ENCODE results near the gene DNAJC1. TPM values are rescaled to one million over a fixed set of nuclear protein-coding genes. Genes with fewer than 3 reads are reported as not detected.

Gene DNAJC1
- total RNA-seq, 3 donors from 2014 or later = 63.7 to 93.0 (median 92.1) TPM

- DNase-seq (ENCODE audit: low spot score in 2 of 2) = no peak
- intact Hi-C loops (cut with DNase I; ENCODE audit: low total_unique reads) = loop anchor here (10.0 kb wide), 1 partner anchor 830 kb away; no protein-coding TSS in a partner anchor
These were observed 249.0 kb downstream of the DNAJC1 start for GRCh38 chr10:21754410-21755011.

DNA sequence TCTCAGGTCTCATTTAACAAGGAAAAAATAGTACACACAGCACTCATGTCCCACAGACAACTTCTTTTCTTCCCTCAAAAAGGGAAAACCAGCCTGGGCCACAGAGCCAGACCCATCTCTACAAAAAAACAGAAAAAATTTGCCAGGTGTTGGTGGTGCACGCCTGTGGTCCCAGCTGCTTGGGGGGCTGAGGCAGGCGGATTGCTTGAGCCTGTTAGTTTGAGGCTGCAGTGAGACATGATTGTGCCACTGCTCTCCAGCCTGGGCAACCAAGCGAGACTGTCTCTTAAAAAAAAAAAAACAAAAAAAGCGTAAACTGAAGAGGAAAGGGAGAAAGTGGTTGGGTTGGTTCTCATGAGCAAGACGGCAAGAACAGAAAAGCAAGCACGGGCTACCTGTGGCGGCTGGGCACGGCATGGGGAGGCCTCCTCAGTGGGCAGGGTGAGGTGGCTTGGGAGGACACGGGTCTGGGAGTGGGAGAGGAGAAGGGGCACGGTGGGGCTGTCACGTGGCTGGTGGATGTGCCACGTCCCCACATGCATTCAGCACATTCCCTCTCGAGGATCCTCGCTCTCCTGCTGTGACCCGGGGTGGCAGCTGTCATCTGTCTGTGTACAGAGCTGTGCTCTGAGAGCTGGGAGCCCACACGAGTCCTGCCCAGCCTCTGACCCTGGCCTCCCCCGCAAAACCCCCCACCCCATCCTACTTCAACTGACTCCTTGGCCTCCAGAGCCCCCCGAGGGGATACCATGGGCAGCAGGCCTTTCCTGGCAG is 249.8 kb downstream of the DNAJC1 start:
- no peaks in the 10 kb centered on the region for H3K9me3 ChIP-seq
- TF ChIP-seq POLR2A (IDR thresholded peaks at IDR 0.05) (no peak), CTCF (IDR thresholded peaks at IDR 0.05) (no peak), POLR2AphosphoS5 (IDR thresholded peaks at IDR 0.05) (no peak)

More at GRCh38 chr10:21754410-21755011, 249.0 kb downstream of the DNAJC1 start:
- TF ChIP-seq CTCF (IDR thresholded peaks at IDR 0.05) (no peak), POLR2A (IDR thresholded peaks at IDR 0.05) (no peak), POLR2AphosphoS5 (IDR thresholded peaks at IDR 0.05) (no peak)
- H3K27ac ChIP-seq = no peak overlapping the region
- no peaks in the 10 kb centered on the region for H3K27me3 ChIP-seq
- H3K4me3 ChIP-seq = no peak overlapping the region
- H3K4me1 ChIP-seq = no peaks in the 10 kb centered on the region
- H3K36me3 ChIP-seq = no peaks in the 10 kb centered on the region
- H3K9me3 ChIP-seq = no peaks in the 10 kb centered on the region

DNA sequence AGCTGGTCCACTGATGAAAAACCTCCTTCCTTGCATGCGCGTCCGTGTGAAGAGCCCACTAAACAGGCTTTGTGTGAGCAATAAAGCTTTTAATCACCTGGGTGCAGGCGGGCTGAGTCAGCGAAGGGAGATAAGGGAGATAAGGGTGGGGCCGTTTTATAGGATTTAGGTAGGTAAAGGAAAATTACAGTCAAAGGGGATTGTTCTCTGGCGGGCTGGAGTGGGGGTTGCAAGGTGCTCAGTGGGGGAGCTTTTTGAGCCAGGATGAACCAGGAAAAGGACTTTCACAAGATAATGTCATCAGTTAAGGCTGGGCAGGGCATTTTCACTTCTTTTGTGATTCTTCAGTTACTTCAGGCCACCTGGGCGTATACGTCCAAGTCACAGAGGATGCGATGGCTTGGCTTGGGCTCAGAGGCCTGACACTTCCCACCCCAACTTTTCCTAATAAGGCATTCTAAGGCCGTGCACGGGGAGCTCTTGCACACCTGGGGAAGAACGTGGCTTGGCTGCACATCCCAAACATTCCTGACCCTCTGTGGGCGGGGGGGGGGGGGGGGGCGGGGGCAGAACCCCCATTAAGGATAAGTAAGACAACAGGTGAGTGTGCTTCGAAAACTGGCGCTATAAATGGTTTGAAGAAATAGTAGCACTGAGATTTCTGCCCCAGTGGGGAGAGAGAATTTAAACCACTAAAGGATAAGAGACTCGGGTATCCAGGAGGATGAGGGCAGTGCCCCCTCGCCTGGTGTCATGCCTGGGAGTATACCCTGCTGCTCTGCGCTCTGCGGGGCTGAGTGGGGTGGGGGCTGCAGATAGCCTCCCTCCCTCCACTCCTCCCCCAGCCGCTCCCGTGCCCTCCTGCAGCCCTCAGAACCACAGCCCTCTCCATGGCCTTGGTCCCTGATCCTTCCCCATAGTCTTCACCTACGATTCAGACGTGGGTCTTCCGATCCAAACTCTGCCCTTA is 251.9 kb downstream of the DNAJC1 start:
- Histone ChIP-seq H3K36me3 (no peaks in the 10 kb centered on the region), H3K4me3 (no peak overlapping the region), H3K9me3 (no peaks in the 10 kb centered on the region), H3K27me3 (no peaks in the 10 kb centered on the region), H3K27ac (no peak overlapping the region), H3K4me1 (no peaks in the 10 kb centered on the region)
- TF ChIP-seq CTCF (IDR thresholded peaks at IDR 0.05) (no peak), POLR2A (IDR thresholded peaks at IDR 0.05) (no peak), POLR2AphosphoS5 (IDR thresholded peaks at IDR 0.05) (no peak)
- intact Hi-C loops (cut with DNase I; ENCODE audit: low total_unique reads) = loop anchor here (10.0 kb wide), 1 partner anchor 833 kb away; no protein-coding TSS in a partner anchor
- no peak for DNase-seq (ENCODE audit: low spot score in 2 of 2)

More for the DNA sequence above, 249.8 kb downstream of the DNAJC1 start:
- no peak for DNase-seq (ENCODE audit: low spot score in 2 of 2)
- Histone ChIP-seq H3K4me3 (no peak overlapping the region), H3K27me3 (no peaks in the 10 kb centered on the region), H3K4me1 (no peaks in the 10 kb centered on the region), H3K27ac (no peak overlapping the region), H3K36me3 (no peaks in the 10 kb centered on the region)
- intact Hi-C loops (cut with DNase I; ENCODE audit: low total_unique reads) = loop anchor here (10.0 kb wide), 1 partner anchor 831 kb away; no protein-coding TSS in a partner anchor

DNA sequence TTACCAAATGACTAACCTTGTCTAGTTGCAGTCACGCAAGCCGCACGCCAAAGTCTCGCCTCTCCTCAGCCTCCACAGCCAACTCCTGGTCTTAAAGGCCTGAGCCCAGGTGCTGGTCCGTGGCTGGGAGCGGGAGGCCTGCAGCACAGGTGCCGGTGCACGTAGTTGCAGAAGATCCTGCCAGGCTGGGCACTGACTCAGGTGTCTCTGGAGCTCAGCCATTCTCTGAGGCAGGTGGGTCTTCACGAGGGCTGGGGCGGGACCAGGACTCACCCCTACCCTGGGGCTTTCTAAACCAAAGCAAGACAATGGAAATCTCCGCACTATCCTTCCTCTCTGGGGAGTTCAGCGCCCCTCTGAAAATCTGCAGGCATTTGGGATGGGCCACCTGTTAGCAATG is 253.1 kb downstream of the DNAJC1 start:
- Histone ChIP-seq H3K4me1 (no peaks in the 10 kb centered on the region), H3K27ac (no peak overlapping the region), H3K9me3 (no peaks in the 10 kb centered on the region), H3K27me3 (no peaks in the 10 kb centered on the region), H3K4me3 (no peak overlapping the region), H3K36me3 (no peaks in the 10 kb centered on the region)
- DNase-seq (ENCODE audit: low spot score in 2 of 2) = no peak
- TF ChIP-seq CTCF (IDR thresholded peaks at IDR 0.05) (no peak), POLR2AphosphoS5 (IDR thresholded peaks at IDR 0.05) (no peak), POLR2A (IDR thresholded peaks at IDR 0.05) (no peak)
- intact Hi-C loops (cut with DNase I; ENCODE audit: low total_unique reads) = loop anchor here (10.0 kb wide), 1 partner anchor 834 kb away; no protein-coding TSS in a partner anchor
